HEK293 (cell line): ENCODE measurements around the gene ICAM3.
A peak's percentile ranks its signal among the peaks of the same experiment; 100 is the strongest.

ENCODE experiments used
- CTCF ChIA-PET: fragments of 350-600 bp; formaldehyde crosslinking; extraction: SDS; loops from one replicate; lab custom pipeline; 2021; ENCODE audit warnings: antibody characterized with exemption; lab: Yijun Ruan, JAX
- POLR2A ChIA-PET: fragments of 300-600 bp; formaldehyde crosslinking; extraction: SDS; loops from one replicate; lab custom pipeline; 2020; ENCODE audit warnings: antibody characterized with exemption, inconsistent platforms; lab: Yijun Ruan, JAX
- H3K27ac ChIP-seq: fragments of 200-500 bp; sonication (Bioruptor generic); 2 replicates; pipeline ENCODE4 v1.5.1; 2014; ENCODE audit warnings: low read depth, low read length, control low read depth, inconsistent platforms; ENCODE audit errors: extremely low read depth
- H3K36me3 ChIP-seq, 2 experiments: fragments of 200-500 bp in 1 of 2; sonication (Bioruptor generic) in 1 of 2; 1 replicate in 1 of 2; 2 replicates in 1 of 2; pipeline ENCODE4 v1.5.1; 2014 to 2017; ENCODE audit warnings: inconsistent platforms in 2 of 2, low read length in 2 of 2; ENCODE audit not compliant: control insufficient read depth in 2 of 2, insufficient read depth in 1 of 2
- H3K4me1 ChIP-seq: fragments of 200-500 bp; sonication (Bioruptor generic); 2 replicates; pipeline ENCODE4 v1.5.1; 2014; ENCODE audit warnings: mild to moderate bottlenecking, low read length, inconsistent platforms; ENCODE audit not compliant: control insufficient read depth, insufficient read depth
- H3K4me3 ChIP-seq: 2 replicates; pipeline ENCODE4 v1.5.1; 2011; ENCODE audit warnings: low read depth, mild to moderate bottlenecking, control low read depth, low read length, moderate library complexity
- H3K9me3 ChIP-seq: fragments of 200-500 bp; sonication (Bioruptor generic); 2 replicates; pipeline ENCODE4 v1.5.1; 2014; ENCODE audit warnings: low read depth, low read length, inconsistent platforms; ENCODE audit not compliant: control insufficient read depth, insufficient read depth
- GLI2 ChIP-seq: fragments of 450-650 bp; formaldehyde crosslinking; IDR thresholded peaks from 2 replicates; pipeline ENCODE4; 2017; ENCODE audit warnings: missing biosample characterization, missing genetic modification characterization, low read depth, borderline replicate concordance
- GLIS2 ChIP-seq: fragments of 450-650 bp; formaldehyde crosslinking; IDR thresholded peaks from 2 replicates; pipeline ENCODE4 v1.5.1; 2016; ENCODE audit warnings: missing biosample characterization, missing genetic modification characterization
- SETDB1 ChIP-seq: IDR thresholded peaks from one replicate; pipeline ENCODE4 v1.6.1; 2017; ENCODE audit warnings: mild to moderate bottlenecking, low read length, moderate library complexity, mixed read lengths; ENCODE audit not compliant: insufficient read length
- YY2 ChIP-seq: fragments of 450-650 bp; formaldehyde crosslinking; IDR thresholded peaks from 2 replicates; pipeline ENCODE4 v1.5.1; 2016; ENCODE audit warnings: missing biosample characterization, missing genetic modification characterization
- ZBTB17 ChIP-seq: fragments of 450-650 bp; formaldehyde crosslinking; IDR thresholded peaks from 2 replicates; pipeline ENCODE4 v1.5.1; 2016; ENCODE audit warnings: missing biosample characterization, missing genetic modification characterization
- ZFP37 ChIP-seq: fragments of 450-650 bp; formaldehyde crosslinking; IDR thresholded peaks from 2 replicates; pipeline ENCODE4 v1.5.1; 2016; ENCODE audit warnings: missing biosample characterization, missing genetic modification characterization
- ZIC2 ChIP-seq: fragments of 450-650 bp; formaldehyde crosslinking; IDR thresholded peaks from 2 replicates; pipeline ENCODE4 v1.5.1; 2016; ENCODE audit warnings: missing biosample characterization, missing genetic modification characterization
- ZNF16 ChIP-seq: fragments of 450-650 bp; formaldehyde crosslinking; IDR thresholded peaks from 2 replicates; pipeline ENCODE4 v1.5.1; 2016; ENCODE audit warnings: low read depth, missing biosample characterization, missing genetic modification characterization
- ZNF24 ChIP-seq: fragments of 450-650 bp; formaldehyde crosslinking; IDR thresholded peaks from 2 replicates; pipeline ENCODE4 v1.5.1; 2016; ENCODE audit warnings: missing biosample characterization, missing genetic modification characterization
- ZNF248 ChIP-seq: fragments of 450-650 bp; formaldehyde crosslinking; IDR thresholded peaks from 2 replicates; pipeline ENCODE4 v1.5.1; 2017; ENCODE audit warnings: missing biosample characterization, missing genetic modification characterization
- ZNF366 ChIP-seq: fragments of 450-650 bp; formaldehyde crosslinking; conservative IDR thresholded peaks from 2 replicates; pipeline ENCODE4 v1.5.1; 2016; ENCODE audit warnings: missing biosample characterization, missing genetic modification characterization
- ZNF394 ChIP-seq: fragments of 450-650 bp; formaldehyde crosslinking; IDR thresholded peaks from 2 replicates; pipeline ENCODE4 v1.5.1; 2016; ENCODE audit warnings: missing biosample characterization, missing genetic modification characterization, mild to moderate bottlenecking, moderate library complexity, borderline replicate concordance
- ZNF514 ChIP-seq: fragments of 450-650 bp; formaldehyde crosslinking; IDR thresholded peaks from 2 replicates; pipeline ENCODE4 v1.5.1; 2016; ENCODE audit warnings: missing biosample characterization, missing genetic modification characterization
- ZNF560 ChIP-seq: fragments of 450-650 bp; formaldehyde crosslinking; IDR thresholded peaks from 2 replicates; pipeline ENCODE4 v1.5.1; 2017; ENCODE audit warnings: missing biosample characterization, missing genetic modification characterization, borderline replicate concordance
- ZNF610 ChIP-seq: fragments of 450-650 bp; formaldehyde crosslinking; IDR thresholded peaks from 2 replicates; pipeline ENCODE4 v1.5.1; 2016; ENCODE audit warnings: missing biosample characterization, missing genetic modification characterization, borderline replicate concordance
- ZNF623 ChIP-seq: fragments of 450-650 bp; formaldehyde crosslinking; IDR thresholded peaks from 2 replicates; pipeline ENCODE4 v1.5.1; 2016; ENCODE audit warnings: missing biosample characterization, missing genetic modification characterization
- TF ChIP-seq, protein P1 (sequence below): fragments of 450-650 bp; formaldehyde crosslinking; IDR thresholded peaks from 2 replicates; pipeline ENCODE4 v1.5.1; 2016; ENCODE audit warnings: missing biosample characterization, missing genetic modification characterization
- TF ChIP-seq, protein P2 (sequence below): fragments of 450-650 bp; IDR thresholded peaks from 2 replicates; pipeline ENCODE4 v1.5.1; 2018; ENCODE audit warnings: missing biosample characterization, mild to moderate bottlenecking, missing genetic modification characterization
- TF ChIP-seq, protein P3 (sequence below): fragments of 450-650 bp; formaldehyde crosslinking; IDR thresholded peaks from 2 replicates; pipeline ENCODE4 v1.5.1; 2017; ENCODE audit warnings: missing biosample characterization, missing genetic modification characterization
- TF ChIP-seq, protein P4 (sequence below): fragments of 450-650 bp; formaldehyde crosslinking; IDR thresholded peaks from 2 replicates; pipeline ENCODE4 v1.5.1; 2016; ENCODE audit warnings: missing biosample characterization, missing genetic modification characterization
- TF ChIP-seq, protein P5 (sequence below): fragments of 450-650 bp; formaldehyde crosslinking; IDR thresholded peaks from 2 replicates; pipeline ENCODE4 v1.5.1; 2016; ENCODE audit warnings: missing biosample characterization, missing genetic modification characterization, low read depth
- TF ChIP-seq, protein P6 (sequence below): fragments of 450-650 bp; formaldehyde crosslinking; IDR thresholded peaks from 2 replicates; pipeline ENCODE4 v1.5.1; 2016; ENCODE audit warnings: missing biosample characterization, missing genetic modification characterization

The ICAM3 gene

DNA sequence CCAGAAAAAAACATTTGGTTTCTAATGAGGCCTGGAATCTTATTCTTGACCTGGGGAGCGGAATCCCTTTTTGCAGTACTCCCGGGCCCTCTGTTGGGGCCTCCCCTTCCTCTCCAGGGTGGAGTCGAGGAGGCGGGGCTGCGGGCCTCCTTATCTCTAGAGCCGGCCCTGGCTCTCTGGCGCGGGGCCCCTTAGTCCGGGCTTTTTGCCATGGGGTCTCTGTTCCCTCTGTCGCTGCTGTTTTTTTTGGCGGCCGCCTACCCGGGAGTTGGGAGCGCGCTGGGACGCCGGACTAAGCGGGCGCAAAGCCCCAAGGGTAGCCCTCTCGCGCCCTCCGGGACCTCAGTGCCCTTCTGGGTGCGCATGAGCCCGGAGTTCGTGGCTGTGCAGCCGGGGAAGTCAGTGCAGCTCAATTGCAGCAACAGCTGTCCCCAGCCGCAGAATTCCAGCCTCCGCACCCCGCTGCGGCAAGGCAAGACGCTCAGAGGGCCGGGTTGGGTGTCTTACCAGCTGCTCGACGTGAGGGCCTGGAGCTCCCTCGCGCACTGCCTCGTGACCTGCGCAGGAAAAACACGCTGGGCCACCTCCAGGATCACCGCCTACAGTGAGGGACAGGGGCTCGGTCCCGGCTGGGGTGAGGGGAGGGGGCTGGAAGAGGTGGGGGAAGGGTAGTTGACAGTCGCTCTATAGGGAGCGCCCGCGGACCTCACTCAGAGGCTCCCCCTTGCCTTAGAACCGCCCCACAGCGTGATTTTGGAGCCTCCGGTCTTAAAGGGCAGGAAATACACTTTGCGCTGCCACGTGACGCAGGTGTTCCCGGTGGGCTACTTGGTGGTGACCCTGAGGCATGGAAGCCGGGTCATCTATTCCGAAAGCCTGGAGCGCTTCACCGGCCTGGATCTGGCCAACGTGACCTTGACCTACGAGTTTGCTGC is 52.4 kb downstream of the ICAM3 start, which contains the start of gene ICAM4 (continued):
- TF ChIP-seq, protein P1, sequence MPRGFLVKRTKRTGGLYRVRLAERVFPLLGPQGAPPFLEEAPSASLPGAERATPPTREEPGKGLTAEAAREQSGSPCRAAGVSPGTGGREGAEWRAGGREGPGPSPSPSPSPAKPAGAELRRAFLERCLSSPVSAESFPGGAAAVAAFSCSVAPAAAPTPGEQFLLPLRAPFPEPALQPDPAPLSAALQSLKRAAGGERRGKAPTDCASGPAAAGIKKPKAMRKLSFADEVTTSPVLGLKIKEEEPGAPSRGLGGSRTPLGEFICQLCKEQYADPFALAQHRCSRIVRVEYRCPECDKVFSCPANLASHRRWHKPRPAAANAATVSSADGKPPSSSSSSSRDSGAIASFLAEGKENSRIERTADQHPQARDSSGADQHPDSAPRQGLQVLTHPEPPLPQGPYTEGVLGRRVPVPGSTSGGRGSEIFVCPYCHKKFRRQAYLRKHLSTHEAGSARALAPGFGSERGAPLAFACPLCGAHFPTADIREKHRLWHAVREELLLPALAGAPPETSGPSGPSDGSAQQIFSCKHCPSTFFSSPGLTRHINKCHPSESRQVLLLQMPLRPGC (tag by site-specific recombination): peak; percentile 17; the same call in 1 of the 2 replicates
- TF ChIP-seq ZNF560 (tag by site-specific recombination): no peak
- no peak for TF ChIP-seq ZNF514 (tag by site-specific recombination)
- TF ChIP-seq ZIC2: peak; percentile 88
- no peak for TF ChIP-seq ZNF248 (tag by site-specific recombination)
- peak; percentile 76; the same call in 1 of the 2 replicates for TF ChIP-seq ZNF24 (tag by site-specific recombination)
- TF ChIP-seq ZBTB17 (tag by site-specific recombination): peak; percentile 64
- TF ChIP-seq SETDB1: no peak
- no peak; the same call in 1 of the 2 replicates for TF ChIP-seq GLI2 (tag by site-specific recombination)
- 0 out of 2 replicates have a peak, but pooled peaks have one; percentile 22 for TF ChIP-seq ZNF366 (tag by site-specific recombination)
- TF ChIP-seq, protein P2, sequence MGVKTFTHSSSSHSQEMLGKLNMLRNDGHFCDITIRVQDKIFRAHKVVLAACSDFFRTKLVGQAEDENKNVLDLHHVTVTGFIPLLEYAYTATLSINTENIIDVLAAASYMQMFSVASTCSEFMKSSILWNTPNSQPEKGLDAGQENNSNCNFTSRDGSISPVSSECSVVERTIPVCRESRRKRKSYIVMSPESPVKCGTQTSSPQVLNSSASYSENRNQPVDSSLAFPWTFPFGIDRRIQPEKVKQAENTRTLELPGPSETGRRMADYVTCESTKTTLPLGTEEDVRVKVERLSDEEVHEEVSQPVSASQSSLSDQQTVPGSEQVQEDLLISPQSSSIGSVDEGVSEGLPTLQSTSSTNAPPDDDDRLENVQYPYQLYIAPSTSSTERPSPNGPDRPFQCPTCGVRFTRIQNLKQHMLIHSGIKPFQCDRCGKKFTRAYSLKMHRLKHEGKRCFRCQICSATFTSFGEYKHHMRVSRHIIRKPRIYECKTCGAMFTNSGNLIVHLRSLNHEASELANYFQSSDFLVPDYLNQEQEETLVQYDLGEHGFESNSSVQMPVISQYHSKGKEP (tag by site-specific recombination): peak; percentile 89; the same call in 1 of the 2 replicates
- TF ChIP-seq ZNF16 (tag by site-specific recombination): peak; percentile 63; the same call in 1 of the 2 replicates
- TF ChIP-seq, protein P3, sequence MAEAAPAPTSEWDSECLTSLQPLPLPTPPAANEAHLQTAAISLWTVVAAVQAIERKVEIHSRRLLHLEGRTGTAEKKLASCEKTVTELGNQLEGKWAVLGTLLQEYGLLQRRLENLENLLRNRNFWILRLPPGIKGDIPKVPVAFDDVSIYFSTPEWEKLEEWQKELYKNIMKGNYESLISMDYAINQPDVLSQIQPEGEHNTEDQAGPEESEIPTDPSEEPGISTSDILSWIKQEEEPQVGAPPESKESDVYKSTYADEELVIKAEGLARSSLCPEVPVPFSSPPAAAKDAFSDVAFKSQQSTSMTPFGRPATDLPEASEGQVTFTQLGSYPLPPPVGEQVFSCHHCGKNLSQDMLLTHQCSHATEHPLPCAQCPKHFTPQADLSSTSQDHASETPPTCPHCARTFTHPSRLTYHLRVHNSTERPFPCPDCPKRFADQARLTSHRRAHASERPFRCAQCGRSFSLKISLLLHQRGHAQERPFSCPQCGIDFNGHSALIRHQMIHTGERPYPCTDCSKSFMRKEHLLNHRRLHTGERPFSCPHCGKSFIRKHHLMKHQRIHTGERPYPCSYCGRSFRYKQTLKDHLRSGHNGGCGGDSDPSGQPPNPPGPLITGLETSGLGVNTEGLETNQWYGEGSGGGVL (tag by site-specific recombination): peak; percentile 34; the same call in 1 of the 2 replicates
- TF ChIP-seq ZNF394 (tag by site-specific recombination): peak; percentile 22; the same call in 1 of the 2 replicates
- no peak for TF ChIP-seq ZFP37
- no peak; the same call in 1 of the 2 replicates for TF ChIP-seq ZNF623 (tag by site-specific recombination)
- TF ChIP-seq, protein P4, sequence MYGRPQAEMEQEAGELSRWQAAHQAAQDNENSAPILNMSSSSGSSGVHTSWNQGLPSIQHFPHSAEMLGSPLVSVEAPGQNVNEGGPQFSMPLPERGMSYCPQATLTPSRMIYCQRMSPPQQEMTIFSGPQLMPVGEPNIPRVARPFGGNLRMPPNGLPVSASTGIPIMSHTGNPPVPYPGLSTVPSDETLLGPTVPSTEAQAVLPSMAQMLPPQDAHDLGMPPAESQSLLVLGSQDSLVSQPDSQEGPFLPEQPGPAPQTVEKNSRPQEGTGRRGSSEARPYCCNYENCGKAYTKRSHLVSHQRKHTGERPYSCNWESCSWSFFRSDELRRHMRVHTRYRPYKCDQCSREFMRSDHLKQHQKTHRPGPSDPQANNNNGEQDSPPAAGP (tag by site-specific recombination): no peak
- TF ChIP-seq GLIS2 (tag by site-specific recombination): peak; percentile 45; the same call in 1 of the 2 replicates

DNA sequence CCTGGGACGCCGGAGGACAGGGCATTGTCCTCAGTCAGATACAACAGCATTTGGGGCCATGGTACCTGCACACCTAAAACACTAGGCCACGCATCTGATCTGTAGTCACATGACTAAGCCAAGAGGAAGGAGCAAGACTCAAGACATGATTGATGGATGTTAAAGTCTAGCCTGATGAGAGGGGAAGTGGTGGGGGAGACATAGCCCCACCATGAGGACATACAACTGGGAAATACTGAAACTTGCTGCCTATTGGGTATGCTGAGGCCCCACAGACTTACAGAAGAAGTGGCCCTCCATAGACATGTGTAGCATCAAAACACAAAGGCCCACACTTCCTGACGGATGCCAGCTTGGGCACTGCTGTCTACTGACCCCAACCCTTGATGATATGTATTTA is 54.0 kb downstream of the ICAM3 start:
- CTCF ChIA-PET: interaction anchor here (0.5 to 2.9 kb wide), 4 partner anchors 14 to 131 kb away, joined by 3 to 15 read pairs (median 4); partner anchors contain the start of gene ICAM1
- Histone ChIP-seq H3K4me1 (no peaks in the 10 kb centered on the region; the same call in 1 of the 2 replicates), H3K4me3 (no peak overlapping the region), H3K9me3 (no peaks in the 10 kb centered on the region), H3K27ac (no peak overlapping the region), H3K36me3 (no peaks in the 10 kb centered on the region)
- POLR2A ChIA-PET: interaction anchor here (0.7 to 1.0 kb wide), 2 partner anchors 95 kb away, joined by 3 to 4 read pairs; partner anchors contain the start of gene TYK2
- TF ChIP-seq, protein P5, sequence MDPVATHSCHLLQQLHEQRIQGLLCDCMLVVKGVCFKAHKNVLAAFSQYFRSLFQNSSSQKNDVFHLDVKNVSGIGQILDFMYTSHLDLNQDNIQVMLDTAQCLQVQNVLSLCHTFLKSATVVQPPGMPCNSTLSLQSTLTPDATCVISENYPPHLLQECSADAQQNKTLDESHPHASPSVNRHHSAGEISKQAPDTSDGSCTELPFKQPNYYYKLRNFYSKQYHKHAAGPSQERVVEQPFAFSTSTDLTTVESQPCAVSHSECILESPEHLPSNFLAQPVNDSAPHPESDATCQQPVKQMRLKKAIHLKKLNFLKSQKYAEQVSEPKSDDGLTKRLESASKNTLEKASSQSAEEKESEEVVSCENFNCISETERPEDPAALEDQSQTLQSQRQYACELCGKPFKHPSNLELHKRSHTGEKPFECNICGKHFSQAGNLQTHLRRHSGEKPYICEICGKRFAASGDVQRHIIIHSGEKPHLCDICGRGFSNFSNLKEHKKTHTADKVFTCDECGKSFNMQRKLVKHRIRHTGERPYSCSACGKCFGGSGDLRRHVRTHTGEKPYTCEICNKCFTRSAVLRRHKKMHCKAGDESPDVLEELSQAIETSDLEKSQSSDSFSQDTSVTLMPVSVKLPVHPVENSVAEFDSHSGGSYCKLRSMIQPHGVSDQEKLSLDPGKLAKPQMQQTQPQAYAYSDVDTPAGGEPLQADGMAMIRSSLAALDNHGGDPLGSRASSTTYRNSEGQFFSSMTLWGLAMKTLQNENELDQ (tag by site-specific recombination): no peak
- TF ChIP-seq, protein P6, sequence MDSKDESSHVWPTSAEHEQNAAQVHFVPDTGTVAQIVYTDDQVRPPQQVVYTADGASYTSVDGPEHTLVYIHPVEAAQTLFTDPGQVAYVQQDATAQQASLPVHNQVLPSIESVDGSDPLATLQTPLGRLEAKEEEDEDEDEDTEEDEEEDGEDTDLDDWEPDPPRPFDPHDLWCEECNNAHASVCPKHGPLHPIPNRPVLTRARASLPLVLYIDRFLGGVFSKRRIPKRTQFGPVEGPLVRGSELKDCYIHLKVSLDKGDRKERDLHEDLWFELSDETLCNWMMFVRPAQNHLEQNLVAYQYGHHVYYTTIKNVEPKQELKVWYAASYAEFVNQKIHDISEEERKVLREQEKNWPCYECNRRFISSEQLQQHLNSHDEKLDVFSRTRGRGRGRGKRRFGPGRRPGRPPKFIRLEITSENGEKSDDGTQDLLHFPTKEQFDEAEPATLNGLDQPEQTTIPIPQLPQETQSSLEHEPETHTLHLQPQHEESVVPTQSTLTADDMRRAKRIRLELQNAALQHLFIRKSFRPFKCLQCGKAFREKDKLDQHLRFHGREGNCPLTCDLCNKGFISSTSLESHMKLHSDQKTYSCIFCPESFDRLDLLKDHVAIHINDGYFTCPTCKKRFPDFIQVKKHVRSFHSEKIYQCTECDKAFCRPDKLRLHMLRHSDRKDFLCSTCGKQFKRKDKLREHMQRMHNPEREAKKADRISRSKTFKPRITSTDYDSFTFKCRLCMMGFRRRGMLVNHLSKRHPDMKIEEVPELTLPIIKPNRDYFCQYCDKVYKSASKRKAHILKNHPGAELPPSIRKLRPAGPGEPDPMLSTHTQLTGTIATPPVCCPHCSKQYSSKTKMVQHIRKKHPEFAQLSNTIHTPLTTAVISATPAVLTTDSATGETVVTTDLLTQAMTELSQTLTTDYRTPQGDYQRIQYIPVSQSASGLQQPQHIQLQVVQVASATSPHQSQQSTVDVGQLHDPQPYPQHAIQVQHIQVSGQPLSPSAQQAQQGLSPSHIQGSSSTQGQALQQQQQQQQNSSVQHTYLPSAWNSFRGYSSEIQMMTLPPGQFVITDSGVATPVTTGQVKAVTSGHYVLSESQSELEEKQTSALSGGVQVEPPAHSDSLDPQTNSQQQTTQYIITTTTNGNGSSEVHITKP: no peak
- TF ChIP-seq ZNF610: no peak
- TF ChIP-seq YY2 (tag by site-specific recombination): no peak
- TF ChIP-seq ZNF366 (tag by site-specific recombination): no peak
